HFFc6 (cell line): Measurements from ENCODE around the gene JHY. TPM values are rescaled to one million over a fixed set of nuclear protein-coding genes. Genes with fewer than 3 reads are reported as not detected.

Source experiments
- DNase-seq: peaks from one replicate; pipeline ENCODE4 v3.0.0-alpha.2; 2018
- H3K27ac Mint-ChIP-seq: 2 replicates; pipeline ENCODE4 v1.8.0; 2020; ENCODE audit warnings: mild to moderate bottlenecking, mixed read lengths
- H3K27me3 Mint-ChIP-seq: 2 replicates; pipeline ENCODE4 v1.8.0; 2021; ENCODE audit warnings: mild to moderate bottlenecking, moderate library complexity, mixed read lengths; ENCODE audit not compliant: insufficient read depth
- H3K36me3 Mint-ChIP-seq: 2 replicates; pipeline ENCODE4 v1.8.0; 2021; ENCODE audit warnings: low read depth, mixed read lengths
- H3K4me1 Mint-ChIP-seq: 2 replicates; pipeline ENCODE4 v1.8.0; 2020; ENCODE audit warnings: low read depth, mixed read lengths
- H3K4me3 Mint-ChIP-seq: 2 replicates; pipeline ENCODE4 v1.8.0; 2020; ENCODE audit warnings: mild to moderate bottlenecking, moderate library complexity, mixed read lengths
- H3K9me3 Mint-ChIP-seq: 2 replicates; pipeline ENCODE4 v1.8.0; 2020; ENCODE audit warnings: mild to moderate bottlenecking, mixed read lengths
- CTCF ChIP-seq: fragments of 200-600 bp; sonication (generic); IDR thresholded peaks from 2 replicates; pipeline ENCODE4 v1.5.0; 2021; ENCODE audit warnings: antibody characterized with exemption, mild to moderate bottlenecking
- long read RNA-seq: library from polyadenylated mRNA; unstranded; transcript quantifications from one replicate; pipeline ENCODE4 v2.0.0, GENCODE V29; 2019
- total RNA-seq, 6 experiments: library from RNA; stranded (reverse); fragmentation: NEBNext Ultra II Directional; extraction: Animal tissue kit (Norgen Biotek cat#: 25700); gene quantifications; 2 replicates in 1 of 6; 3 replicates in 5 of 6; pipeline ENCODE4 v1.2.3, GENCODE V29; 2021

JHY gene
- total RNA-seq, result 1 to 10 TPM; 5.2 to 6.4 (median 5.7) TPM
- long read RNA-seq, partial matches to known transcripts, result 2 of 4 reads
- long read RNA-seq, other reads (novel, unspliced or antisense), result 1 of 4 reads

DNA sequence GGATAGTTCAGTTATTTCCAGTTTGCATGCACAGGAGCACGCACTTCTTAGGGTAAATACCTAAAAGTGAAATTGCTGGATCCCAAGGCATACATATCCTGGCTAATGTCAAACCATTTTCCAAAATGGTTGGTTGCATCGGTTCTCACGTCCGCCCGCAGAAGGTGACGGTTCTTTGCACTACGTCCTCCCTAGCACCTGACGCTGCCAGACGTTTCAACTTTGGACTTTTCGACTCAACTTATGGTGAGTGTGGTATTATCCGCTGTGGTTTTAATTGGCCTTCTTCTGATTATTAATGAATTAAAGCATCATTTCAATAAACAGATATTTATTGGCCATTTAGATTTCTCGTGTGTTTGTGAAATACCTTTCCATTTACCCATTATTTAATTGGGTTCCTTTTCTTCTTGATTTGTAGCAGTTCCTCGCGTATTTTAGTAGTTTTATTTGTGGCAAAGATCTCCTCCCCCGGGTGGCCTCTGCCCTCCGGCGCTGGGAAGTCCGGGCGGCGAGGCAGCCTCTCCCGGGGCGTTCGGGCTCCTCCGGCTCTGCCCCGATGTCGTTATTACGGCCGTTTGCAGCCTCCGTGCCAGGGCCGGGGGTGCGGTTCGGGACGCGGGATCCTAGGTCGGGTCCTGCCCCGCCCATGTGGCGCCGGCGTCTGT, at the start of gene JHY:
Gene JHY, plus strand, starts transcription at position 571 of the 668 bp plus-strand sequence. CDS start 3,091 bp downstream, outside the sequence.
- Mint-ChIP-seq H3K9me3 (no peaks in the 10 kb centered on the region), H3K36me3 (peaks cover 13% of the 10 kb centered on the region), H3K27me3 (peaks cover 2% of the 10 kb centered on the region; the same call in 1 of the 2 replicates), H3K4me1 (peaks cover 33% of the 10 kb centered on the region), H3K4me3 (peak within 1 kb of the TSS; percentile 90), H3K27ac (peak within 1 kb of the TSS; percentile 96)
- TF ChIP-seq CTCF, result no peak
- peak; percentile 33 for DNase-seq

DNA sequence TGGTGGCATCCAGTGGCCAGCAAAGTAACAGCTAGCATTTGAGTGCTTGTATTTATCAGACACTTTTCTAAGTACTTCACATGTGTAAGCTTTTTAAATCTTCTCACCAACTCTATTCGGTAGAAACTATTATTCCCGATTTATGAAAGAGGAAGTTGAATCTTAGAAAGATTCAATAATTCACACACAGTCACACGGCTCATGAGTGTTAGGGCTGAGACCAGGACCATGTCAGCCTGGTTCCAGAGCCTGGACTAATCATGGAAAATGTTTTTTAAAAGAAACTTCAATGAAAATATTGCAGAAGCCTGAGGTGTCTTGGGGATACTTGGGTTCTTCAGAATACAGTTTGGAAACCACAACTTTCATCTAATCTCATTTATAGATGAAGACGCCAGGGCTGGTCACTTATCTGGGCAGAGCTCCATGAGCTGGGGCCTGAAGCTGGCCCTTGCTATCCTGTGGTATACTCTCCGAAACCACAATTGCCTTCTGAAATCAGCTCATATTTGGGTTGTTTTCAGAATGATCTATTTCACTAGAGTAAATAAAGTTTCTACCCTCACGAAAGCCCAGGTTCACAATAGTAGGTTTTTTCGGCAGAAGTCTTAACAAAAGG, 48.6 kb upstream of the JHY start:
- Mint-ChIP-seq H3K36me3 (no peaks in the 10 kb centered on the region), H3K9me3 (no peaks in the 10 kb centered on the region), H3K27ac (no peak overlapping the region), H3K27me3 (peaks cover 9% of the 10 kb centered on the region), H3K4me3 (no peak overlapping the region), H3K4me1 (no peaks in the 10 kb centered on the region)
- no peak for DNase-seq
- no peak for TF ChIP-seq CTCF

- TF ChIP-seq CTCF, result no peak
- Mint-ChIP-seq H3K4me1 (no peaks in the 10 kb centered on the region), H3K27me3 (peaks cover 9% of the 10 kb centered on the region), H3K36me3 (no peaks in the 10 kb centered on the region), H3K9me3 (no peaks in the 10 kb centered on the region), H3K27ac (no peak overlapping the region), H3K4me3 (no peak overlapping the region)
- DNase-seq, result no peak
Measured at GRCh38 chr11:122836916-122837315, 45.6 kb upstream of the JHY start.

DNA sequence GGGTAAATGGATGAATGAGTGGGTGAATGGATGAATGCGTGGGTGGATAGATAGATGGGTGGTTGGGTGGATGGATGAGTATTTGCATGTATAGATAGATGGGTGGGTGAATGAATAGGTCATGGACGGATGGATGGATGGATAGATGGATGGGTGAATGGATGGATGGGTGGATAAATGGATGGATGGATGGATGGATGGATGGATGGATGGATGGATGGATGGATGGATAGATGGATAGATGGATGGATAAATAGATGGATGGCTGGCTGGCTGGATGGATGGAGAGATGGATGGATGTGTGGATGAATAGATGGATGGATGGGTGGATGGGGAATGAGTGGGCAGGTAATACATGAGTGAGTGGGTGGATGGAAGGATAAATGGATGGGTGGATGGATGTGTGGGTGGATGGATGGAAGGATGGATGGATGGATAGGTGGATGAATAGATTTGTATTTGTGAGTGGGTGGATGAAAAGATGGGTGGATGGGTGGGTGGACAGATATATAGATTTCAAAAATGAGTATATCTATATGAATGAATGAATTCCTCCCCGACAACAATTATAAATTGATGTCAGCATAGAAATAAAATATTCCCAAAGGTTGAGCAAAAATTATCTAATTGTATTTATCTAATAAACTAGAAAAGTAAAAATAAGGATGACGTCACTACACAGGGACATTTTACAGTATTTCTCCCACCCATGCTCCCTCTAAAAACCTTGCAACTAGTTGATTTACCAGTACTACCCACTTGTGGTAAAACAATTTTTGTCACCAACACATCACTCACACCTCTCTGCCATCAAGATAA, 44.8 kb upstream of the JHY start:
- DNase-seq, result no peak
- Mint-ChIP-seq H3K27me3 (peaks cover 13% of the 10 kb centered on the region), H3K36me3 (no peaks in the 10 kb centered on the region), H3K4me3 (no peak overlapping the region), H3K9me3 (no peaks in the 10 kb centered on the region), H3K4me1 (no peaks in the 10 kb centered on the region), H3K27ac (no peak overlapping the region)
- no peak for TF ChIP-seq CTCF

- Mint-ChIP-seq H3K4me3 (no peak overlapping the region), H3K27ac (no peak overlapping the region), H3K4me1 (no peaks in the 10 kb centered on the region), H3K27me3 (peaks cover 7% of the 10 kb centered on the region), H3K9me3 (no peaks in the 10 kb centered on the region), H3K36me3 (no peaks in the 10 kb centered on the region)
- DNase-seq, result no peak
- TF ChIP-seq CTCF, result no peak
Measured at GRCh38 chr11:122843281-122844141, 39.0 kb upstream of the JHY start.
